ENCODE results near the gene PPP2R2C. TPM values are rescaled to one million over a fixed set of nuclear protein-coding genes. Genes with fewer than 3 reads are reported as not detected.

The PPP2R2C gene
- total and polyA plus RNA-seq, 2 of the 4 experiments (the other 2 are of a cell fraction) = 0.03 TPM; not detected in 1

DNA sequence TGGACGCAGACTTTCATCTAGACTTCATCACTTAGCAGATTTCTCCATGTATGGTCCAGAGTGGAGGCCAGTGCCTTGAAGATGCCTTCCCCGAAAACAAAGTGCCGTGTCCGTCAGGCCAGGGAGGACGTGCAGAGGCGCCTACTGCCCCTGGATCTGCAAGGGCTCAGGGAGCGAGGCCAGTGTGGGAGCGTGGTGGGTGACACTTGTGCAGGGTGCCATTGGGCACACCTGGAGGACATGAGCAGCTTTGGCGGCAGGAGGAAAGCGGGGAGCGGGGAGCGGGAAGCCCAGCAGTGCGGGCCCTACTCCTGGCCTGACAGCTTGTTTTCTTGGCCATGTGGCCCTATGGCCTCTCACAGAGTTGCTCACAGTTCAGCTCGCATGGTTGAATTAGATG, 176.9 kb downstream of the PPP2R2C start:
- no peak overlapping the region for H4K91ac ChIP-seq (ENCODE audit: insufficient read depth, low read depth, low read length)
- H3K27me3 ChIP-seq (ENCODE audit: control insufficient read depth, insufficient read depth, low read length) = no peaks in the 10 kb centered on the region
- no peak overlapping the region for H3K14ac ChIP-seq (replicated peaks; ENCODE audit: low read depth, low read length)
- H3K9ac ChIP-seq (ENCODE audit: low read depth, low read length) = no peak overlapping the region
- ATAC-seq (ENCODE audit: low read depth) (no peak), DNase-seq (no peak)
- no peak overlapping the region for H3K18ac ChIP-seq (ENCODE audit: low read depth, low read length)
- H3K79me1 ChIP-seq (ENCODE audit: low read depth in 1 of 2, low read length in 2 of 2) = no peaks in the 10 kb centered on the region
- no peak overlapping the region for H3K4ac ChIP-seq (ENCODE audit: low read depth, low read length)
- H3K56ac ChIP-seq (ENCODE audit: extremely low read depth, insufficient read depth, low read length) = no peak overlapping the region
- H3K4me1 ChIP-seq (ENCODE audit: control insufficient read depth, insufficient read depth, low read length) = peaks cover 2% of the 10 kb centered on the region; the same call in 1 of the 2 replicates
- no peaks in the 10 kb centered on the region for H3K9me3 ChIP-seq (ENCODE audit: control insufficient read depth, insufficient read depth, low read length)
- ChIA-PET CTCF (no interaction called here), POLR2A (ENCODE audit: unreplicated experiment) (no interaction called here)
- no peak overlapping the region for H2BK120ac ChIP-seq (ENCODE audit: low read depth, low read length)
- H3K36me3 ChIP-seq (ENCODE audit: control insufficient read depth, insufficient read depth, low read length) = peaks cover 57% of the 10 kb centered on the region
- in situ Hi-C loops (cut with MboI; ENCODE audit: low sequenced_read_pairs) (no loop called here), intact Hi-C loops (cut with micrococcal nuclease) (no loop called here), dilution Hi-C loops (cut with HindIII; ENCODE audit: low sequenced_read_pairs, unreplicated experiment) (no loop called here)
- TF ChIP-seq BHLHE40 (IDR thresholded peaks at IDR 0.05; ENCODE audit: low read depth, low read length) = no peak
- TF ChIP-seq NFE2L2 (IDR thresholded peaks at IDR 0.05; ENCODE audit: low read depth, low read length) = no peak
- TF ChIP-seq MXI1 (IDR thresholded peaks at IDR 0.05; ENCODE audit: borderline replicate concordance, low read depth, low read length) = no peak
- TF ChIP-seq MAFK (IDR thresholded peaks at IDR 0.05; ENCODE audit: low read depth, low read length) = no peak
- no peak for TF ChIP-seq RCOR1 (IDR thresholded peaks at IDR 0.05; ENCODE audit: insufficient replicate concordance, low read length)
- TF ChIP-seq, protein P1, sequence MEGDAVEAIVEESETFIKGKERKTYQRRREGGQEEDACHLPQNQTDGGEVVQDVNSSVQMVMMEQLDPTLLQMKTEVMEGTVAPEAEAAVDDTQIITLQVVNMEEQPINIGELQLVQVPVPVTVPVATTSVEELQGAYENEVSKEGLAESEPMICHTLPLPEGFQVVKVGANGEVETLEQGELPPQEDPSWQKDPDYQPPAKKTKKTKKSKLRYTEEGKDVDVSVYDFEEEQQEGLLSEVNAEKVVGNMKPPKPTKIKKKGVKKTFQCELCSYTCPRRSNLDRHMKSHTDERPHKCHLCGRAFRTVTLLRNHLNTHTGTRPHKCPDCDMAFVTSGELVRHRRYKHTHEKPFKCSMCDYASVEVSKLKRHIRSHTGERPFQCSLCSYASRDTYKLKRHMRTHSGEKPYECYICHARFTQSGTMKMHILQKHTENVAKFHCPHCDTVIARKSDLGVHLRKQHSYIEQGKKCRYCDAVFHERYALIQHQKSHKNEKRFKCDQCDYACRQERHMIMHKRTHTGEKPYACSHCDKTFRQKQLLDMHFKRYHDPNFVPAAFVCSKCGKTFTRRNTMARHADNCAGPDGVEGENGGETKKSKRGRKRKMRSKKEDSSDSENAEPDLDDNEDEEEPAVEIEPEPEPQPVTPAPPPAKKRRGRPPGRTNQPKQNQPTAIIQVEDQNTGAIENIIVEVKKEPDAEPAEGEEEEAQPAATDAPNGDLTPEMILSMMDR (conservative IDR thresholded peaks at IDR 0.05; ENCODE audit: low read depth, low read length) = no peak
- TF ChIP-seq FOS (IDR thresholded peaks at IDR 0.05; ENCODE audit: low read depth, low read length) = no peak
- TF ChIP-seq, protein P2, sequence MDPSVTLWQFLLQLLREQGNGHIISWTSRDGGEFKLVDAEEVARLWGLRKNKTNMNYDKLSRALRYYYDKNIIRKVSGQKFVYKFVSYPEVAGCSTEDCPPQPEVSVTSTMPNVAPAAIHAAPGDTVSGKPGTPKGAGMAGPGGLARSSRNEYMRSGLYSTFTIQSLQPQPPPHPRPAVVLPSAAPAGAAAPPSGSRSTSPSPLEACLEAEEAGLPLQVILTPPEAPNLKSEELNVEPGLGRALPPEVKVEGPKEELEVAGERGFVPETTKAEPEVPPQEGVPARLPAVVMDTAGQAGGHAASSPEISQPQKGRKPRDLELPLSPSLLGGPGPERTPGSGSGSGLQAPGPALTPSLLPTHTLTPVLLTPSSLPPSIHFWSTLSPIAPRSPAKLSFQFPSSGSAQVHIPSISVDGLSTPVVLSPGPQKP (IDR thresholded peaks at IDR 0.05; ENCODE audit: borderline replicate concordance, low read depth, low read length) = no peak
- TF ChIP-seq RFX5 (IDR thresholded peaks at IDR 0.05; ENCODE audit: low read depth, low read length) = no peak
- TF ChIP-seq MAZ (IDR thresholded peaks at IDR 0.05; ENCODE audit: borderline replicate concordance, low read depth, low read length) = no peak
- TF ChIP-seq CEBPB (IDR thresholded peaks at IDR 0.05; ENCODE audit: low read depth, low read length) = no peak
- no peak for TF ChIP-seq CHD1 (IDR thresholded peaks at IDR 0.05; ENCODE audit: low read depth, low read length)
- TF ChIP-seq, protein P3, sequence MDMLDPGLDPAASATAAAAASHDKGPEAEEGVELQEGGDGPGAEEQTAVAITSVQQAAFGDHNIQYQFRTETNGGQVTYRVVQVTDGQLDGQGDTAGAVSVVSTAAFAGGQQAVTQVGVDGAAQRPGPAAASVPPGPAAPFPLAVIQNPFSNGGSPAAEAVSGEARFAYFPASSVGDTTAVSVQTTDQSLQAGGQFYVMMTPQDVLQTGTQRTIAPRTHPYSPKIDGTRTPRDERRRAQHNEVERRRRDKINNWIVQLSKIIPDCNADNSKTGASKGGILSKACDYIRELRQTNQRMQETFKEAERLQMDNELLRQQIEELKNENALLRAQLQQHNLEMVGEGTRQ (IDR thresholded peaks at IDR 0.05; ENCODE audit: low read depth, low read length) = no peak
- TF ChIP-seq SMC3 (IDR thresholded peaks at IDR 0.05; ENCODE audit: low read depth, low read length) = no peak
- no peak for TF ChIP-seq RAD21 (IDR thresholded peaks at IDR 0.05; ENCODE audit: low read length)
- no peak for TF ChIP-seq POLR2A (IDR thresholded peaks at IDR 0.05; ENCODE audit: low read depth, low read length)
- H2BK15ac ChIP-seq (ENCODE audit: low read depth, low read length) = no peak overlapping the region
- H4K5ac ChIP-seq (ENCODE audit: low read depth, low read length) = no peak overlapping the region
- H2BK20ac ChIP-seq (ENCODE audit: low read depth, low read length) = no peak overlapping the region
- H3K4me3 ChIP-seq (ENCODE audit: insufficient read depth, low read depth, low read length) = no peak overlapping the region
- H3K4me2 ChIP-seq (ENCODE audit: low read depth, low read length) = no peak overlapping the region
- no TSS peak for BruUV-seq (replicated peaks)
- WGBS, 2 experiments (ENCODE audit: extremely low coverage in 2 of 2, insufficient read length in 1 of 2) = 80% methylated on average over 1 of the region's 14 CpGs; no CpG with 5 or more reads in 1 of the 2 experiments
- no peak overlapping the region for H2AK5ac ChIP-seq (ENCODE audit: low read depth, low read length)
- H4K8ac ChIP-seq (ENCODE audit: low read depth in 2 of 2, low read length in 2 of 2) = no peak overlapping the region
- H3K27ac ChIP-seq (ENCODE audit: insufficient read depth, low read length) = no peak overlapping the region
- H3K23ac ChIP-seq (ENCODE audit: low read depth, low read length) = no peak overlapping the region
- H2BK5ac ChIP-seq (ENCODE audit: low read depth, low read length, poor library complexity, severe bottlenecking) = no peak overlapping the region
- H4K20me1 ChIP-seq (ENCODE audit: insufficient read depth, low read length) = peaks cover 9% of the 10 kb centered on the region; the same call in 1 of the 2 replicates
- H2AK9ac ChIP-seq (replicated peaks; ENCODE audit: low read depth, low read length, poor library complexity) = no peak overlapping the region
- H2AFZ ChIP-seq (replicated peaks; ENCODE audit: low read length, poor library complexity) = no peak overlapping the region
- H3K9me1 ChIP-seq (ENCODE audit: insufficient read depth, low read length) = peaks cover 14% of the 10 kb centered on the region

All from IMR-90 (cell line).